ENCODE results near the gene TNFRSF25.

Gene TNFRSF25

GRCh38 chr1:6417961-6418667, 47.9 kb downstream of the TNFRSF25 start:
- DNase-seq (ENCODE audit: low read depth in 3 of 3) = no peak

GRCh38 chr1:6416906-6417305, 49.1 kb downstream of the TNFRSF25 start:
- no peak for DNase-seq (ENCODE audit: low read depth in 3 of 3)

- DNase-seq (ENCODE audit: low read depth in 3 of 3) = no peak
Observed at GRCh38 chr1:6416295-6416656, 49.7 kb downstream of the TNFRSF25 start.

GRCh38 chr1:6414881-6415626, 50.9 kb downstream of the TNFRSF25 start:
- DNase-seq (ENCODE audit: low read depth in 3 of 3) = no peak

GRCh38 chr1:6414443-6414844, 51.5 kb downstream of the TNFRSF25 start:
- no peak for DNase-seq (ENCODE audit: low read depth in 3 of 3)

GRCh38 chr1:6412896-6413295, 53.1 kb downstream of the TNFRSF25 start:
- DNase-seq (ENCODE audit: low read depth in 3 of 3) = no peak
